ENCODE data around the gene RTCB. TPM values are rescaled to one million over a fixed set of nuclear protein-coding genes. Genes with fewer than 3 reads are reported as not detected.

RTCB gene
- total RNA-seq, 1 donor from 2014 or later = 215 TPM

DNA sequence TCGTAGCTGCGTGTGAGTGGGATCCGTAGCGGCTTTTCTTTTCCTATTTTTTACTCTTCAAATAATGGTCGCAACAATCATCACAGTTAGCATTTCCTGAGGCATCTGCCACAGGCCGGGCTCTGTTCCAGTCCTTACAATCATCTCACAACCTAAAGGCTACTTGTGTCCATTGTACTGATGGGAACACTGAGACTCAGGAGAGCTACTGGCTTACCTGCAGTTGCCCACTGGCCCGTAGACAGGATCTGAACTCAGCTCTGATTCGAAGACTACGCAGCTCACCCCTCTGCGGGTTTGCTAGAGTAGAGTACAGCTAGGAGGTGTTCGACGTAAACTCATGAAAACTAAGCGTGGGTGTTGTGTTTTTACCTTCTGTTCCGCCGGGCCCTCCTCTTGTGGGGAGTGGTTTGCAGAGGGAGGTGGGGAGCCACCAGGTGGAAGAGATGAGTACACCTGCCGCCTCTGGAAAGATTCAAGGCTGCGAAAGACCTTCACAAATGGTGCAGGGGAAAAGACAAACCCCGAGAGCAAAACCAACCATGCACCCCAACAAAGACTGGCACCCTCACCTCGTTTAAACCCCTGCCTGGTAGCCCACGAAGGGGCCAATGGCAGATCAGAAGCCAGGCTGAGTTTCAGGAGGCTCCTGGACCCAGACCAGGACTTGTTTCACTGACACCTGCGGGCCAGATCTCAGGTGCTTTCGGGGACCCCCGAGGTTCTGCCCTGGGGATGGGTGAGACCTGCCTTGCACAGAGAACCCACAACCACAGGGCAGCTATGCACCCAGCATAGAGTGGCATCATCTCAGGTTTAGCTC is 72.6 kb downstream of the RTCB start:
- H3K9ac ChIP-seq = no peak overlapping the region
- DNase-seq (ENCODE audit: low spot score) = no peak
- no peak overlapping the region for H3K4me2 ChIP-seq
- peak overlapping the region; percentile 94 for H3K27ac Mint-ChIP-seq
- TF ChIP-seq EZH2 (IDR thresholded peaks at IDR 0.05) (no peak), EZH2phosphoT487 (IDR thresholded peaks at IDR 0.05) (no peak)
- TF ChIP-seq, protein P1, sequence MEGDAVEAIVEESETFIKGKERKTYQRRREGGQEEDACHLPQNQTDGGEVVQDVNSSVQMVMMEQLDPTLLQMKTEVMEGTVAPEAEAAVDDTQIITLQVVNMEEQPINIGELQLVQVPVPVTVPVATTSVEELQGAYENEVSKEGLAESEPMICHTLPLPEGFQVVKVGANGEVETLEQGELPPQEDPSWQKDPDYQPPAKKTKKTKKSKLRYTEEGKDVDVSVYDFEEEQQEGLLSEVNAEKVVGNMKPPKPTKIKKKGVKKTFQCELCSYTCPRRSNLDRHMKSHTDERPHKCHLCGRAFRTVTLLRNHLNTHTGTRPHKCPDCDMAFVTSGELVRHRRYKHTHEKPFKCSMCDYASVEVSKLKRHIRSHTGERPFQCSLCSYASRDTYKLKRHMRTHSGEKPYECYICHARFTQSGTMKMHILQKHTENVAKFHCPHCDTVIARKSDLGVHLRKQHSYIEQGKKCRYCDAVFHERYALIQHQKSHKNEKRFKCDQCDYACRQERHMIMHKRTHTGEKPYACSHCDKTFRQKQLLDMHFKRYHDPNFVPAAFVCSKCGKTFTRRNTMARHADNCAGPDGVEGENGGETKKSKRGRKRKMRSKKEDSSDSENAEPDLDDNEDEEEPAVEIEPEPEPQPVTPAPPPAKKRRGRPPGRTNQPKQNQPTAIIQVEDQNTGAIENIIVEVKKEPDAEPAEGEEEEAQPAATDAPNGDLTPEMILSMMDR (IDR thresholded peaks at IDR 0.05) = no peak
- H3K27me3 Mint-ChIP-seq (ENCODE audit: insufficient read depth, low read depth) = peaks cover 9% of the 10 kb centered on the region
- H3K4me3 ChIP-seq = no peak overlapping the region
- H3K27me3 ChIP-seq = no peaks in the 10 kb centered on the region
- no peaks in the 10 kb centered on the region for H3K36me3 ChIP-seq
- no peaks in the 10 kb centered on the region for H3K36me3 Mint-ChIP-seq
- H3K4me3 Mint-ChIP-seq = no peak overlapping the region
- no peaks in the 10 kb centered on the region for H3K9me3 ChIP-seq (ENCODE audit: low read depth)
- peaks cover 43% of the 10 kb centered on the region for H3F3A ChIP-seq (ENCODE audit: low read depth)
- peaks cover 2% of the 10 kb centered on the region for H3K9me3 Mint-ChIP-seq
- no peaks in the 10 kb centered on the region for H3K79me2 ChIP-seq (ENCODE audit: low read depth)
- H2AFZ ChIP-seq (replicated peaks) = no peak overlapping the region
- peaks cover 85% of the 10 kb centered on the region for H3K4me1 Mint-ChIP-seq
- no peak overlapping the region for H3K27ac ChIP-seq
- H3K4me1 ChIP-seq = peaks cover 70% of the 10 kb centered on the region
- H4K20me1 ChIP-seq (ENCODE audit: low read depth) = no peaks in the 10 kb centered on the region

DNA sequence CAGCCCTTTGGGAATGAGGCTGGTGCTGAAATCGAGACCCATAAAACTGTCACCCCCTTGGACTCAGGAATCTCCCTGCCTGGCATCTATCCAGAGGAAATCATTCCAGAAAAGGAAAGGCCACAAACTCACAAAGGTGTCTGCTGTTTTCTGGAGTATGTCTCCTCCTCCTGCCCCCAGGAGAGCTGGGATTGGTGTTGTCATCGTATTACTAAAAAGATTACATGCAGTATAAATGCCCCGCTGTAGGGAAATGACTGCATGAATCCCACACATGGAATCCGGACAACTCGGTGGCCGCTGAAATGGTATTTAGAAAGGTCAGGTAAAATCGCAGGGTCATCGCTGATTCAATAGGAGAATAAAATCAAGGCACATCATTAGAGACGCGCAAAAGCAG is 73.3 kb downstream of the RTCB start:
- Mint-ChIP-seq H3K36me3 (no peaks in the 10 kb centered on the region), H3K4me1 (peaks cover 83% of the 10 kb centered on the region), H3K27ac (peak overlapping the region; percentile 73), H3K27me3 (ENCODE audit: insufficient read depth, low read depth) (peaks cover 12% of the 10 kb centered on the region), H3K9me3 (peaks cover 2% of the 10 kb centered on the region), H3K4me3 (peak overlapping the region; percentile 33)
- Histone ChIP-seq H3K9ac (no peak overlapping the region), H3K4me3 (no peak overlapping the region), H3K27ac (no peak overlapping the region), H4K20me1 (ENCODE audit: low read depth) (no peaks in the 10 kb centered on the region), H3K9me3 (ENCODE audit: low read depth) (no peaks in the 10 kb centered on the region), H3F3A (ENCODE audit: low read depth) (peaks cover 43% of the 10 kb centered on the region), H3K27me3 (no peaks in the 10 kb centered on the region), H3K4me1 (peaks cover 73% of the 10 kb centered on the region), H3K36me3 (no peaks in the 10 kb centered on the region), H3K4me2 (no peak overlapping the region), H2AFZ (replicated peaks) (no peak overlapping the region), H3K79me2 (ENCODE audit: low read depth) (no peaks in the 10 kb centered on the region)
- TF ChIP-seq, protein P1 (IDR thresholded peaks at IDR 0.05) = no peak
- no peak for TF ChIP-seq EZH2phosphoT487 (IDR thresholded peaks at IDR 0.05)
- no peak for TF ChIP-seq EZH2 (IDR thresholded peaks at IDR 0.05)
- no peak for DNase-seq (ENCODE audit: low spot score)

Small RNA genes lying within 50 kb of the gene (small RNA-seq; reads per million reads assigned to genes)
- gene AL021937.2 (not detected), gene IGLVIVOR22-2 (not detected), gene RF02171 (not detected), gene RF02172 (not detected)

Other genes starting within 250 kb of the RTCB start
- 0.12 and 1.8 TPM in 2 replicates for gene RFPL2, start 207.2 kb downstream of the RTCB start, total RNA-seq (ENCODE audit: low replicate concordance)
- 0.06 TPM in 2 replicates for gene SLC5A4, start 156.9 kb downstream of the RTCB start, total RNA-seq (ENCODE audit: low replicate concordance)
- 0.09 TPM in 1 of 2 replicates, not detected in the other for gene RFPL3, start 54.4 kb downstream of the RTCB start, total RNA-seq (ENCODE audit: low replicate concordance)
- not detected in 2 replicates for gene BPIFC, start 52.2 kb upstream of the RTCB start, total RNA-seq (ENCODE audit: low replicate concordance)
- gene FBXO7, start 62.6 kb upstream of the RTCB start, total RNA-seq (ENCODE audit: low replicate concordance) = 62.5 and 65.2 TPM in 2 replicates

All from neural progenitor cell (in vitro differentiated cells).